Tibial nerve (tissue), 3 donors: ENCODE measurements around the gene PDCL3.

Experiments
- EP300 ChIP-seq, 2 donors: sonication (generic); formaldehyde crosslinking; IDR thresholded peaks; one replicate each; pipeline ENCODE4 v1.6.1; 2017; ENCODE audit warnings: antibody characterized with exemption in 2 of 2, mild to moderate bottlenecking in 1 of 2
- POLR2A ChIP-seq, 2 donors: fragments of 450-650 bp; IDR thresholded peaks; one replicate each; pipeline ENCODE4 v1.6.1; 2017; ENCODE audit warnings: antibody characterized with exemption in 2 of 2, mild to moderate bottlenecking in 2 of 2, moderate library complexity in 2 of 2

DNA sequence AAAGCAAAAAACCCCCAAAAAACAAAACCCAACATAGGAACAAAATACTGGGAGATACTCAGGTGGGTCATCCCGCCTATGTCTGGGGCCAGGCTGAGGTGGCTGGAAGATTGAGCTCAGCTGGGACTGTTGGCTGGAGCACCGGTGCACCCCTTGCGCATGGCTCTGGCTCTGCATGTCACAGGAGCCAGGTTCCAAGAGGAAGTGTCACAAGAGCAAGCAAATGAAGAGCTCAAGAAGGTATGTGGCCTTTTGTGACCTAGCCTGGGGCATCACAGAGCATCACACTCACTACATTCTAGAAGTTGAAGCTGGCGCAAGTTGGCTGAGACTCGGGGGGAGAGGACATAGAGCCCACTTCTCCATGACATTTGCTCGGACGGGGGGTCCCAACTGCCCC, 40.6 kb downstream of the PDCL3 start:
- TF ChIP-seq POLR2A (IDR thresholded peaks at IDR 0.05) (no peak), EP300 (IDR thresholded peaks at IDR 0.05) (no peak)
